CD4-positive, alpha-beta T cell (primary cell): Measurements from ENCODE around the gene ARHGAP31. TPM values are rescaled to one million over a fixed set of nuclear protein-coding genes. Genes with fewer than 3 reads are reported as not detected.

Source experiments
- ATAC-seq: fragments of 200-7000 bp; cut with Tn5 transposase; one replicate; pipeline ENCODE4 v1.10.0; 2022; ENCODE audit warnings: mild to moderate bottlenecking; ENCODE audit not compliant: poor library complexity
- CTCF ChIA-PET: fragments of 350-600 bp; sonication (Branson Sonifier 250); formaldehyde crosslinking; loops from one replicate; lab custom pipeline; 2021; ENCODE audit warnings: antibody characterized with exemption, inconsistent platforms; lab: Charles Lee
- POLR2A ChIA-PET: fragments of 350-600 bp; sonication (Branson Sonifier 250); formaldehyde crosslinking; loops from one replicate; lab custom pipeline; 2021; ENCODE audit warnings: antibody characterized with exemption, inconsistent platforms; lab: Charles Lee
- DNase-seq, 14 experiments: peaks; one replicate each; pipeline ENCODE4 v3.0.0-alpha.2; 2013 to 2020; ENCODE audit warnings: mixed read lengths in 2 of 14
- H3K27ac ChIP-seq, 2 donors: one replicate each; pipeline versions ENCODE4 v1.5.1 to v1.7.0; 2013; ENCODE audit warnings: low read length in 2 of 2, low read depth in 1 of 2, mild to moderate bottlenecking in 1 of 2
- H3K27me3 ChIP-seq, 2 experiments: 1 replicate in 1 of 2; 2 replicates in 1 of 2; pipeline versions ENCODE4 v1.6.1 to v1.7.0; 2013; ENCODE audit warnings: low read length in 2 of 2, control low read depth in 1 of 2, mild to moderate bottlenecking in 1 of 2, moderate library complexity in 1 of 2; ENCODE audit not compliant: insufficient read depth in 2 of 2, control insufficient read depth in 1 of 2
- H3K36me3 ChIP-seq: one replicate; pipeline ENCODE4 v1.6.1; 2013; ENCODE audit warnings: low read length, control low read depth; ENCODE audit not compliant: insufficient read depth
- H3K4me1 ChIP-seq: one replicate; pipeline ENCODE4 v1.6.1; 2013; ENCODE audit warnings: low read length, control low read depth; ENCODE audit not compliant: insufficient read depth
- H3K4me3 ChIP-seq: one replicate; pipeline ENCODE4 v1.5.1; 2013; ENCODE audit warnings: mild to moderate bottlenecking, low read length, moderate library complexity
- H3K9me3 ChIP-seq, 2 experiments: 1 replicate in 1 of 2; 2 replicates in 1 of 2; pipeline versions ENCODE4 v1.6.1 to v1.7.0; 2013; ENCODE audit warnings: low read length in 2 of 2, mild to moderate bottlenecking in 2 of 2, control low read depth in 1 of 2, moderate library complexity in 1 of 2; ENCODE audit not compliant: control insufficient read depth in 1 of 2, insufficient read depth in 1 of 2
- H3K27ac Mint-ChIP-seq: one replicate; pipeline ENCODE4 v1.8.0; 2020; ENCODE audit warnings: mixed read lengths
- H3K27me3 Mint-ChIP-seq: one replicate; pipeline ENCODE4 v1.8.0; 2021; ENCODE audit warnings: mixed read lengths
- H3K36me3 Mint-ChIP-seq: one replicate; pipeline ENCODE4 v1.8.0; 2021; ENCODE audit warnings: low read depth, mixed read lengths
- H3K4me1 Mint-ChIP-seq: one replicate; pipeline ENCODE4 v1.8.0; 2021; ENCODE audit warnings: low read depth, mixed read lengths
- H3K4me3 Mint-ChIP-seq: one replicate; pipeline ENCODE4 v1.8.0; 2020; ENCODE audit warnings: mild to moderate bottlenecking, mixed read lengths
- H3K9me3 Mint-ChIP-seq: one replicate; pipeline ENCODE4 v1.8.0; 2020; ENCODE audit warnings: mixed read lengths
- CTCF ChIP-seq: fragments of 200-600 bp; IDR thresholded peaks from one replicate; pipeline ENCODE4 v1.8.0; 2022; ENCODE audit warnings: antibody characterized with exemption, mild to moderate bottlenecking
- intact Hi-C, 2 experiments: fragments of 100-400 bp; cut with DNase I in 1 of 2; cut with micrococcal nuclease in 1 of 2; formaldehyde crosslinking; loops; one replicate each; pipeline versions ENCODE4 v1.15.1 to v1.9.0; 2023 to 2025; cut with DNase I, micrococcal nuclease
- total RNA-seq, 174 experiments: library from RNA in 2 of 174; stranded (reverse) in 2 of 174; gene quantifications; one replicate each; pipeline ENCODE4 v1.2.3 and lab custom pipeline; 2021 to 2026

The ARHGAP31 gene
- total RNA-seq, 2 experiments from 2014 or later, result 2.4 to 2.9 TPM

DNA sequence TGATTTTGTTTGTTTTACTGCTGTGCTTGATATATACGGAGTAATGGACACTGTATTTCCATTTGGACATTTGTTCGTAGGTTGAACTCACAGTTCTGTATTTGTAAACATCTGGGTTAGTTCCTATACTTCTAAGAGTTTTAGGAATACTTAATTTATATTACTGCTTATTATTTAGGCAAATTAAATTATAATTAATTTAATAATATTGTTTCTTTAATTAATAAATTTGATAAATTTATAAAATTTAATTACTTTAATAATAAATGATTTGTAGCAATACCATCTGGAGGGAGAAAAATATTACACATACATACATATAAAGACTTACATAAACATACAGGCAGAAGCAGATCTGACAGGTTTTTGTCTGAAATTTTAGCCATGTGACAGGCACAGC lies 39.0 kb upstream of the ARHGAP31 start:
- Histone ChIP-seq H3K4me3 (no peak overlapping the region), H3K9me3 (no peaks in the 10 kb centered on the region), H3K27ac (no peak overlapping the region), H3K27me3 (no peaks in the 10 kb centered on the region), H3K36me3 (no peaks in the 10 kb centered on the region), H3K4me1 (no peaks in the 10 kb centered on the region)
- Mint-ChIP-seq H3K27me3 (no peaks in the 10 kb centered on the region), H3K27ac (no peak overlapping the region), H3K9me3 (no peaks in the 10 kb centered on the region), H3K36me3 (no peaks in the 10 kb centered on the region), H3K4me3 (no peak overlapping the region), H3K4me1 (no peaks in the 10 kb centered on the region)
- no peak for TF ChIP-seq CTCF
- ChIA-PET POLR2A (no interaction called here), CTCF (no interaction called here)
- ATAC-seq (no peak), DNase-seq (no peak)
- intact Hi-C loops, result no loop called here

DNA sequence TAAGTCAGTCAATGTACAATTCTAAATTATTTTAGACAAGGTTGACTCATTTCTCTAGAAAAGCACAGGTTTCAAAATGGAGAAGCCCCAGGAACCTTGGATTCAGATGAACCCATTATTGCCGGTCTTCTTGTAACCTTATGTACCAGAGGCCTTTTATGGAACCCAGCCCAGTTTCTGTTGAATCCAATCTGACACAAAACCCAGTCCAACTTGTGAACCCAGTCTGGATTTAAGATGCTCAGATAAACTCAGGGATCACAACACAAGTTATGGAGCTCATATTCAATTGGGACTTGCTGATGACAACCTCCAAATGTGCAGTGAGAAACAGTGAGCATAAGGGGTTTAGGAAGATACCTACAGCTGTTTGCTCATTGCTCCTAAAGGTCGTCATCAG lies 37.1 kb upstream of the ARHGAP31 start:
- no peak overlapping the region for H3K27ac ChIP-seq
- H3K9me3 ChIP-seq, result no peaks in the 10 kb centered on the region
- Mint-ChIP-seq H3K36me3 (no peaks in the 10 kb centered on the region), H3K27me3 (no peaks in the 10 kb centered on the region), H3K9me3 (no peaks in the 10 kb centered on the region), H3K4me1 (peaks cover 6% of the 10 kb centered on the region), H3K4me3 (no peak overlapping the region), H3K27ac (no peak overlapping the region)
- ChIA-PET POLR2A (no interaction called here), CTCF (no interaction called here)
- no peaks in the 10 kb centered on the region for H3K36me3 ChIP-seq
- DNase-seq (no peak), ATAC-seq (no peak)
- intact Hi-C loops, result no loop called here
- TF ChIP-seq CTCF, result no peak
- no peaks in the 10 kb centered on the region for H3K4me1 ChIP-seq
- H3K4me3 ChIP-seq, result no peak overlapping the region
- H3K27me3 ChIP-seq, result no peaks in the 10 kb centered on the region

GRCh38 chr3:119257654-119258410 lies 36.4 kb upstream of the ARHGAP31 start:
- POLR2A ChIA-PET, result interaction anchor here (0.5 to 1.0 kb wide), 2 partner anchors 17 to 30 kb away, joined by 6 to 8 read pairs; no protein-coding TSS in a partner anchor

More at GRCh38 chr3:119257654-119258410, 36.4 kb upstream of the ARHGAP31 start:
- no peak for TF ChIP-seq CTCF
- H3K9me3 Mint-ChIP-seq, result no peaks in the 10 kb centered on the region
- Histone ChIP-seq H3K27me3 (no peaks in the 10 kb centered on the region), H3K9me3 (no peaks in the 10 kb centered on the region), H3K27ac (no peak overlapping the region), H3K4me1 (no peaks in the 10 kb centered on the region), H3K36me3 (no peaks in the 10 kb centered on the region), H3K4me3 (no peak overlapping the region)
- H3K36me3 Mint-ChIP-seq, result no peaks in the 10 kb centered on the region
- CTCF ChIA-PET, result interaction anchor here (1.0 kb wide), 1 partner anchor 10 kb away, joined by 5 read pairs; no protein-coding TSS in a partner anchor
- peaks cover 6% of the 10 kb centered on the region for H3K4me1 Mint-ChIP-seq
- no peaks in the 10 kb centered on the region for H3K27me3 Mint-ChIP-seq
- H3K4me3 Mint-ChIP-seq, result no peak overlapping the region
- ATAC-seq, result no peak
- DNase-seq, result no peak
- H3K27ac Mint-ChIP-seq, result no peak overlapping the region
- intact Hi-C loops, result no loop called here
